ENCODE measurements around the gene SLC35F2.
A peak's percentile ranks its signal among the peaks of the same experiment; 100 is the strongest.
"Not testable (repeated sequence)": the region's sequence is repeated elsewhere in the genome, so short reads cannot be mapped to it uniquely, and the experiment has no call there.

SLC35F2 gene
- total RNA-seq: 11.8 reads per million, percentile 35 among the genes with 10 or more reads in this experiment

- peak; percentile 48 for DNase-seq
Observed at GRCh38 chr11:107858217-107859070, at the start of gene SLC35F2. TSS of gene SLC35F2 (minus strand) at chr11:107858787. CDS start at chr11:107858767, 20 bp downstream.

DNA sequence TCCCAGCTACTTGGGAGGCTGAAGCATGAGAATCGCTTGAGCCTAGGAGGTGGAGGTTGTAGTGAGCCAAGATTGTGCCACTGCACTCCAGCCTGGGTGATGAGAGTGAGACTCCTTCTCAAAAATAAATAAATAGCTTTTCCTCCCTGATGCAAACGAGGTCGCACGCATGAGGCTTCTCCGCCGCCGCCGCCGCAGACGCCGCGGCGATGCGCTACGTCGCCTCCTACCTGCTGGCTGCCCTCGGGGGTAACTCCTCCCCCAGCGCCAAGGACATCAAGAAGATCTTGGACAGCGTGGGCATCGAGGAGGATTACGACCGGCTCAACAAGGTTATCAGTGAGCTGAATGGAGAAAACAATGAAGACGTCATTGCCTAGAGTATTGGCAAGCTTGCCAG lies 49.6 kb upstream of the SLC35F2 start:
- no peak for DNase-seq

- no peak for DNase-seq
Observed at GRCh38 chr11:107898270-107898669, 39.7 kb upstream of the SLC35F2 start.

GRCh38 chr11:107882095-107882820 lies 23.7 kb upstream of the SLC35F2 start:
- DNase-seq: no peak

DNA sequence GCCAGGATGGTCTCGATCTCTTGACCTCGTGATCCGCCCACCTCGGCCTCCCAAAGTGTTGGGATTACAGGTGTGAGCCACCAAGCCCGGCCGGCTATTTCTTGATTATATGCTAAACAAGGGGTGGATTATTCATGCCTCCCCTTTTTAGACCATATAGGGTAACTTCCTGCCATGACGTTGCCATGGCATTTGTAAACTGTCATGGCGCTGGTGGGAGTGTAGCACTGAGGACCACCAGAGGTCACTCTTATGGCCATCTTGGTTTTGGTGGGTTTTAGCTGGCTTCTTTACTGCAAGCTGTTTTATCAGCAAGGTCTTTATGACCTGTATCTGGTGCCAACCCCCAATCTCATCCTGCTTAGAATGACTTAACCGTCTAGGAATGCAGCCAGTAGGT lies 22.9 kb upstream of the SLC35F2 start:
- not testable (repeated sequence) for DNase-seq

- DNase-seq: no peak
Observed at GRCh38 chr11:107876141-107876540, 17.6 kb upstream of the SLC35F2 start.

DNA sequence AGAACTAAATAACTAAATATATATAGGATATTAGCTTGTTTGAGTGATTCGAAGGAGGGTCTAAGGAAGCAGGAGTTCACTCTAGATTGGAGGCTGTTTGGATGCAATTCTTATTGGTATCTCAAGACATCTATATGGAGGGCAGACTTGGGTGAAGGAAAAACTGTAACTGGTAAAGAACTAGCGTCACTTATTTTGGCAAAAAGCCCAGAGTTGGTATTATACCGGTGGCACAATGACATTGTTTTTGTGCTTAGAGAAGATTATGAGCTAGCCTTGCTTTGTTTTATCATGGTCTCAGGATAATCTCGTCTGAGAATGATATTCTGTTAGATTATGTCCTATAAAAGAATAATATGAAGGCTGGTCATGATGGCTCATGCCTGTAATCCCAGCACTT lies 6.0 kb upstream of the SLC35F2 start:
- DNase-seq: no peak

DNA sequence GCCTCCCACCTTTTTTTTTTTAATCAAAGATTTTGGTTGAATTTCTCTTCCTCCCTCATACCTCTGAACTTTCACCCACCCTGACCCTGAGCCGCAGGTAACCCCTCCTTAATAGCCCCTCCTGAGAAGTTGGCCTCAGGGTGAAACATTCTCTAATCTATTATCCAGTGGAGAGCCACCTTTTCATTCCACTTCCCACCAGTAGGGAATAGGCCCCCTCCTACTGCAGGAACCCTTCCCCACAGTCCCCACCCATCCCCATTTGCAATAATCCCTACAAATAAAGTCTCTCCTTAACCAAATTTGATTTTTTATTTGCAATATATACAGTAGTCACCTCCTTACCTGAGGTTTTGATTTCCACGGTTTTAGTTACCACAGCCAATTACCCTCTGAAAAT lies 2.1 kb upstream of the SLC35F2 start:
- DNase-seq: no peak

DNA sequence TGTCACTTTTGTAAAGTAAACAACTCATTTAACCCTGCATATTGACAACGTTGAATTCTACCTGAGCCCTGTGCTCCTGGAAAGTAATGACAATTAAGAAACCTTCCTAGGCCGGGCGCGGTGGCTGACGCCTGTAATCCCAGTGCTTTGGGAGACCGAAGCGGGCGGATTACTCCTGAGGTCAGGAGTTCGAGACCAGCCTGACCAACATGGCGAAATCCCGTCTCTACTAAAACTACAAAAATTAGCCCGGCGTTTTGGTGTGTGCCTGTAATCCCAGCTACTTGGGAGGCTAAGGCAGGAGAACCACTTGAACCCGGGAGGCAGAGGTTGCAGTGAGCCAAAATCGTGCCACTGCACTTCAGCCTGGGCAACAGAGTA lies 1.6 kb upstream of the SLC35F2 start:
- DNase-seq: not testable (repeated sequence)

GRCh38 chr11:107859459-107860239 lies 1.1 kb upstream of the SLC35F2 start:
- peak; percentile 6 for DNase-seq

- DNase-seq: no peak
Observed at GRCh38 chr11:107857550-107858216, 904 bp downstream of the SLC35F2 start.

GRCh38 chr11:107856981-107857517 lies 1.5 kb downstream of the SLC35F2 start:
- DNase-seq: no peak

DNA sequence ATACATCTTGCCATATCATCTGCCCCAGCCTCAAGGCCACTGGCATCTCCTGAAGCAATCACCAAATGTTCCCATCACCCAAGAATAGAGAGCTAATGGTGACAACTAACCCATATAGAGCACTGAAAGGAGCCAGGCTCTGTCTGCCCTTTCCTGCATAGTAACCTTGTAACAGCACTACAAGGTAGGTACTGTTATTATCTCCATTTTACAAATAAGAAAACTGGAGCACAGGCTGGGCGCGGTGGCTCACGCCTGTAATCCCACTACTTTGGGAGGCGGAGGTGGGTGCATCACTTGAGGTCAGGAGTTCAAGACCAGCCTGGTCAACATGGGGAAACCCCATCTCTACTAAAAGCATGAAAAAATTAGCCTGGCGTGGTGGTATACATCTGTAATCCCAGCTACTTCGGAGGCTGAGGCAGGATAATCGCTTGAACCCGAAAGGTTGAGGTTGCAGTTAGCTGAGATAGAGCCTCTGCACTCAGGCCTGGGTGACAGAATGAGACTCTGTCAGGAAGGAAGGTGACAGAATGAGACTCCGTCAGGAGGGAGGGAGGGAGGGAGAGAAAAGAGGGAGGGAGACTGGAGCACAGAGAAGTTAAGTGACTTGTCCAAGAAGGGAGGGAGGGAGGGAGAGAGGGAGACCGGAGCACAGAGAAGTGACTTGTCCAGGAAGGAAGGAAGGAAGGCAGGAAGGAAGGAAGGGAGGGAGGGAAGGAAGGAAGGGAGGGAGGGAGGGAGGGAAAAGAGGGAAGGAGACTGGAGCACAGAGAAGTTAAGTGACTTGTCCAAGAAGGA lies 2.2 kb downstream of the SLC35F2 start:
- DNase-seq: no peak

- DNase-seq: no peak
Observed at GRCh38 chr11:107853070-107853469, 5.5 kb downstream of the SLC35F2 start.

- DNase-seq: no peak
Observed at GRCh38 chr11:107851704-107852310, 6.8 kb downstream of the SLC35F2 start.

DNA sequence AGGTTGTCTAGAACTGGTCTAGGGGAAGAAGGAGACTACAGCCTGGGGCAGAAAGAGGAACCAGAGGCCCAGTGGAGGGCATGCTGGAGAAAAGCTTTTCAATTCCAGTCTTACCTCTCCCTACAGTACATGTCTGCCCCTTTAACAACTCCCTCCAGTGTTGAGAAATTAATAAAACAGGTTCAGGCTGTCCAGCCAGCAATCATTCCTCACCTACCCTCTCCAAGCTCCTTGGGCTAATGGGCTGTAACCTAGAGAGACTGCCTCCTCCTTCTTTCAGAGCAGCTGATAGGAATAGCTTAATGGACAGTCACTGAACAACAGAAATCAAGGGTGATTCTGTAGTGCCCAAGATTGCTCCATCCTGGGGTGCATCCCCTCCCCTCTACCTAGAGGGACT lies 8.8 kb downstream of the SLC35F2 start:
- no peak for DNase-seq

DNA sequence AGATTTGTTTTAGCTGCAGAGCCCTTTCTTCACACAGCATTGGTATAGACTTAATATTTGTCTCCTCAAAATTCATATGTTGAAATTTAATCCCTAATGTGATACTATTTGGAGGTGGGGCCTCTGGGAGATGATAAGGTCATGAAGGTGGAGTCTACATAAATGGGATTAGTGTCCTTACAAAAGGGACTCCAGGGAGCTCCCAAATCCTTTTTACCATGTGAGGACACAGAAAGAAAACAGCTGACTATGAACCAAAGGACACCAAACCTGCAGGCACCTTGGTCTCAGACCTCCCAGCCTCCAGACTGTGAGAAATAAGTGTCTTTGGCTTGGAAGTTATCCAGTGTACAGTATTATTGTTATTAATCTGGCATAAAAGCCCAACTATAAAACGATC lies 10.2 kb downstream of the SLC35F2 start:
- no peak for DNase-seq

DNA sequence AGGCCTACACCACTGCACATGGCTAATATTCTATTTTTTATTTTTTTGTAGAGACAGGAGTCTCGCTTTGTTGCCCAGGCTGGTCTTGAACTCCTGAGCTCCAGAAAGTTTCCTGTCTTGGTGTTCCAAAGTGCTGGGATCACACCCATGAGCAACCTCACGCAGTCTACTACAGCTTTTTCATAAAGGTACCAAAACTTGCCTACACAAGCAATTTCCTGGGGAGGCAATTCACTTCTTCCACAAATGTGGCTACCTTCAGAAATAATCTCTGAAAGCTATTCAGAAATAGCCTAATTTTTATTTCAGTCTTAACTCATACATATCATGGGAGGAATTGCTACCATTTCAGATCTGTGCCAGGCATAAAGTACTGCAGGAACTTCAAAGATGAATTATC lies 11.4 kb downstream of the SLC35F2 start:
- DNase-seq: no peak

DNA sequence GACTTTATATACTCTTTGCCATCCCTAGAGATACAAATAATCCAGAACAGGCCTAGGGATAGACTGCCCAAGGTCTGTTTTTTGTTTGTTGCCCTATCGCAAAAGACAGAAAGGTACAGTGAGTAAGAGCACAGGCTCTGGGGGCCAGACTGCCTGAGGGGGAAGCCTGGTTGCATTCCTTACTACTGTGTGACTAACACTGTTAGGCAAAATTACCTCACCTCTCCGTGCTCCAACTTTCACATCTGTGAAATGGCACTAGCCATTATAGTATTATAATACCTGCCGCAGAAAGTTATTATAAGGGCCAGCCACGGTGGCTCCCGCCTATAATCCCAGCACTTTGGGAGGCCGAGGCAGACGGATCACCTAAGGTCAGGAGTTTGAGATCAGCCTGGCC lies 14.5 kb downstream of the SLC35F2 start:
- no peak for DNase-seq

GRCh38 chr11:107842412-107843100 lies 16.0 kb downstream of the SLC35F2 start:
- DNase-seq: no peak

- DNase-seq: no peak
Observed at GRCh38 chr11:107840129-107840484, 18.5 kb downstream of the SLC35F2 start.

All from effector CD4-positive, alpha-beta T cell (primary cell).